ENCODE results near the gene ZNF79.

Gene ZNF79

DNA sequence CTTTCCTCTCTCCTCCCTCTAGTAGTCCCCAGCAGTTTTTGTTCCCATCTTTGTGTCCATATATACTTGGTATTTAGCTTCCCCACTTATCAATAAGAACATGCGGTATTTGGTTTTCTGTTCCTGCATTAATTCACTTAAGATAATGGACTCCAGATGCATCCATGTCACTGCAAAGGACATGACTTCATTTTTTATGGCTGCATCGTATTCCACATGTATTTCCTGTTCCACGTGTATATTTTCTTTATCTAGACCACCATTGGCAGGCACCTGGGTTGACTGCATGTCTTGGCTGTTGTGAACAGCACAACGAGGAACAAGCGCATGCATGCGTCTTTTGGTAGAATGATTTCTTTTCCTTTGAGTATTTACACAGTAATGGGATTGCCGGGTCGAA, 6.2 kb downstream of the ZNF79 start:
- no peak for DNase-seq

DNA sequence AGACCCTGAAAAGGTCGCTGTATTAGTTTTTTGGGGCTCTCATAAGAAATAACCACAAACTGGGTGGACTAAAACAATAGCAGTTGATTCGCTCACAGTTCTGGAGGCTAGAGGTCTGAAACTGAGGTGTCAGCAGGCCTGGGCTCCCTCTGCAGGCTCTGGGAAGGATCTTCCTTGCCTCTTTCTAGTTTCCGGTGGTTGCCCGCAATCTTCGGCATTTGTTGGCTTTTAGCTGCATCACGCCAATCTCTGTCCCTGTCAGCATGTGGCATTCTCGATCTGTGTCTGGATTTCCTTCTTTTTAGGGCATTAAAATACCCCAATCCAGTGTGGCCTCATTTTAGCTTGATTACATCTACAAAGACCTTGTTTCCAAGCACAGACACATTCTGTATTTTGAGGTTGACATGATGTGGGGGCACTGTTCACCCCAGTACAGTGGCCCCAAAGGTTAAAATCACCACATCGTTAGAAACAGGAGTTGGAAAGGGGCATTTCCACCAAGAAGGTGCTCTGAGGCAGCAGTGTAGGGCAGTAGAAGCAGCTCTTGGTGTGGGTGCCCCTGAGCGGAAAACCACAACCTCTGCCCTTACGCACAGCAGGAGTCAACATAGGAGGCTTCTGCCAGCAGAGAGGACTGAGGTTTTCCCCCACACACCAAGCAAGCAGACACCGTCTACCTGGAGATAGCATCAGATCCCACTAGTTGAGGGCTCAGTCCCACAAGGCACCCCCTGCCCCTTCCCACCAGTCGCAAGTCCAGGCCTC, 13.5 kb downstream of the ZNF79 start:
- DNase-seq = no peak

DNA sequence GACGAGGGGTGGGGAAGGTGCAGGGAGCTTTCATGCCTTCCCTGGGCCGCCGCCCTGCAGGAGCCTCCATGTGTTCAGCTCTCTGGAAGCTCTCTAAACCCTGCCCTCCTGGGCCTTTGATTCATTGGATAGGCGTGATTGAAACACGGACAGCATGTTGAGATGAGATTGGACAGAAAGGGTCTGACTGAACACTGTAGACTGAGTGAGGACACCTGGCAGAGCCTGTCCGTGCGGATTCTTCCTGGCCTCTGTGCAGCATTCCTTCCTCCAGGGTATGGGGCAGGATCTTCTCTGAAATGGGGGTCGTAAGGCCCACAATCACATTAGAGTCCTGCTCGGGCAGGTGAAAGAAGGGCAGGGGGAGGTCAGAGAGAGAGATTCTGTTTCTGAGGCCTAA, 14.2 kb downstream of the ZNF79 start:
- no peak for DNase-seq

DNA sequence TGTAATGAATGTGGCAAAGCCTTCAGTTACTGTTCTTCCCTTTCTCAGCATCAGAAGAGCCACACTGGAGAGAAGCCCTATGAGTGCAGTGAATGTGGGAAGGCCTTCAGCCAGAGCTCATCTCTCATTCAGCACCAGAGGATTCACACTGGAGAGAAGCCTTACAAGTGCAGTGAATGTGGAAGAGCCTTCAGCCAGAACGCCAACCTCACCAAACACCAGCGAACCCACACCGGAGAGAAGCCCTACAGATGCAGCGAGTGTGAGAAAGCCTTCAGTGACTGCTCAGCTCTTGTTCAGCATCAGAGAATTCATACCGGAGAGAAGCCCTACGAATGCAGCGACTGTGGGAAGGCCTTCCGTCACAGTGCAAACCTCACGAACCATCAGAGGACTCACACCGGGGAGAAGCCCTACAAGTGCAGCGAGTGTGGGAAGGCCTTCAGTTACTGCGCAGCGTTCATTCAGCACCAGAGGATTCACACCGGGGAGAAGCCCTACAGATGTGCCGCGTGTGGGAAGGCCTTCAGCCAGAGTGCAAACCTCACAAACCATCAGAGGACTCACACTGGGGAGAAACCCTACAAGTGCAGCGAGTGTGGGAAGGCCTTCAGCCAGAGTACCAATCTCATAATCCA, 20.2 kb downstream of the ZNF79 start:
- no peak for DNase-seq

DNA sequence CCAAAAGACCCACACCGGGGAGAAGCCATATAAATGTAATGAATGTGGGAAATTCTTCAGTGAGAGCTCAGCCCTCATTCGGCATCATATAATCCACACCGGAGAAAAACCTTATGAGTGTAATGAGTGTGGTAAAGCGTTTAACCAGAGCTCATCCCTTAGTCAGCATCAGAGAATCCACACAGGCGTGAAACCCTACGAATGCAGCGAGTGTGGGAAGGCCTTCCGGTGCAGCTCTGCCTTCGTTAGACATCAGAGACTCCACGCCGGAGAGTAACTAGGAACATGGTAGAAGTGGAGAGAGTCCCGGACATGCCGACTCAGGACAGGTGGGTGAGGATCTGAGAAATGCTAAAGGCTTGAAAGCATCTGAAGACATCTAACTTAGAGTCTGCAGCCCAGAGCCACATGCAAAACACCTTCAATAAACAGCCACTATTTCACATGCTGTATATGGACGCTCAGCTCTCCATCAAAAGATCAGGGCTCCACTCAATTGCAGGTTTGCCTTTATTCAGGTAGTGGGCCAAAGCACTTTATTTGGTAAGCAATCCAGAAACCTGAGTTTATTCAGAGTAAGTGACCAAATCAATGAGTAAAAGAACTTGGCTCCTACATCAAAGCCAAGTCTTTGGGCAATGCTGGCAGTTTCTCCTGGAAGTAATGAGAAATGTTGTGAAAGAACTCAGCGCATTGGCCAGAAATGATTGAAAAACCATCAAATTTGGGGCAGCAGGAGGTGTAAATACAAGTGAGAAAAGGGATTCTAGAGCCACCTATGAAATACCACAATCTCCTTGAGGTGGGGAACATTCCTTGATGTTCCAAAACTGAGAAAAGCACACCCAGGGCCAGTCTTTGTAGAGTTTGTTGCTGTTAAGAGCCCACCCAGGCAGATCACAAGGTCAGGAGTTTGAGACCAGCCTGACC, 21.0 kb downstream of the ZNF79 start:
- no peak for DNase-seq

DNA sequence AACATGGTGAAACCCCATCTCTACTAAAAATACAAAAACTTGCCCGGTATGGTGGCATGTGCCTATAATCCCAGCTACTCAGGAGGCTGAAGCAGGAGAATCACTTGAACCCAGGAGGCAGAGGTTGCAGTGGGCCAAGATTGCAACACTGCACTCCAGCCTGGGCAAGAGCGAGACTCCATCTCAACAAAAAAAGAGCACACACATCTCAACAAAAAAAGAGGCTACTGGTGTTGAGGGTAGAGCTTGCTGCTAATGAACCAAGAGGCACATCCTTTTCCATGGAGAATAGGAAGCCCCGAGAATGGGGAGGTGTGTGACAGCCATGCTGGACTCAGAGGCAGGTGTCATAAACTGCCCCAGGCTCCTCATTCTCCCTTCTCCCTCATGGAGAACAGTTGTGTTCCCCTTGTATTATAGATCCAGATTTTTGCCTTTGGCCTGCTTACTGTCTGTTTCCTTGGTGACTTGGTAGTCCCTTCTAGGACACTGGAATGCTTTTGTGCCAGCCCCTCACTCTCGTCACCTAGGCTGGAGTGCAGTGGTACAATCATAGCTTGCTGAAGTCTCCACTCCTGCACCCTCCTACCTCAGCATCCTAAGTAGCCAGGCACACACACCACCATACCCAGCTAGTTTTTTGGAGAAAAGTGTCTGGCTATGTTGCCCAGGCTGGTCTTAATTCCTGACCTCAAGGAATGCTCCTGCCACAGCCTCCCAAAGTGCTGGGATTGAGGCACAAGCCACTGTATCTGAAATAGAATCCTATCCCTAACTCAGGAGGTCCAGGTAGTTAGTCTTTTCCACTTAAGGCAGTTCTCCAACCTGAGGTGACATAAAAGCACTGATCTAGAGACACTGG, 21.9 kb downstream of the ZNF79 start:
- DNase-seq = no peak

DNA sequence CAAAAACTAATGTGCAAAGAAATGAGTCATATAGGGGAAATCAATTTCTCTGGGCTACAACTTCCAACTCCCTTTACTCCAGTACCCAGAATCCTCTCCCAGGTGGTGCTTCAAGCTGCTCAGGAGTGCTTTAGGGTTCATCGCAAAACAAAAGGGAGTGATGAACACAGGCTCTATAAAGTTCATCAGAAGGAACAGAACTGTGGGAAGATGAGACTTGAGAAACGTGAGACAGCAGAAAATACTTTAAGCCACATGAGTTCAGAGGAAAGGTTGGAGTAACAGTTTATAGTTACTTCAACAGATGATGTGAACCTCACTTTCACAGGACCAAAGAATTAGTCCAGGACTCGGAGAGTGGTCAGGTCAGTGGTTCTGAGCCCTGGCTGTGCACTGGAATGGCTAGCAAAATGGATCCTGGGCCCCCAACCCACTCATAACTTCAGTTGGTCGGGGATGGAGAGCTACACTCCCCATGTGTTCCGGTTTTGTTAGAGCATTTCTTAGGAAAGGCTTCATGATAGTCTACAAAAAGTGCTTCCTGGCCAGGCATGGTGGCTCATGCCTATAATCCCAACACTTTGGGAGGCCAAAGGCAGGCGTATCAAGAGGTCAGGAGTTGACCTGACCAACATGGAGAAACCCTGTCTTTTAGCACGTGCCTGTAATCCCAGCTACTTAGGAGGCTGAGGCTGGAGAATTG, 22.7 kb downstream of the ZNF79 start:
- no peak for DNase-seq

DNA sequence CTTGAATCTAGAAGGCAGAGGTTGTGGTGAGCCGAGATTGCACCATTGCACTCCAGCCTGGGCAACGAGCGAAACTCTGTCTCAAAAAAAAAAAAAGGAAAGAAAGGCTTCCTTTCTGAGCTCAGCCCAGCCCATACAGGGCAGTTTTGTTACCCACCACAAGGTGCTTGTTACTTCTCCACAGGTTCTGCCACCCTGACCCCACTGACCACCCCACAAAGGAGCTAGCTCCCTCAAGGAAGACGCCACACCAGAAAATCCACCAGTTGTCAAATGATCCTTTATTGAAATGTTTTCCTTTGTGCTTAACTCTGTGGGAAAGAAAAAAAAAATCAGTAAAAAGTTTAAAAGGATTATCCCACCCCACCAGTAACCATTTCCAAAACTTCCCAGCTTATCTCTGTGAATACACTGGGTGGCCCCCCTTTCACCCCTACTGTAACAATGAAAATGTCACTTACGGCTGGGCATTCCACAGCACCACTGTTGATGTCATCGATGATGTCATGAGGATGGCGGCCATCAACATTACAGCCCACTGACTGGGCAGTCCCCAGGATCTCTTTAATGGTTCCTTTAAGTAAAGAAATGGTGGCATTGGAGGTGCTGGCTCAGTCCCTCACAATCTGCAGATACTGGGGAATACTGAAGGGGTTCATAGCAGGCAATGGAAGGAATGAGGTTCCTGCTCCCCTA, 23.4 kb downstream of the ZNF79 start:
- DNase-seq = no peak

GRCh38 chr9:127448112-127448805, 24.1 kb downstream of the ZNF79 start:
- DNase-seq = no peak

- no peak for DNase-seq
These were observed 25.3 kb downstream of the ZNF79 start for GRCh38 chr9:127449332-127449966.

DNA sequence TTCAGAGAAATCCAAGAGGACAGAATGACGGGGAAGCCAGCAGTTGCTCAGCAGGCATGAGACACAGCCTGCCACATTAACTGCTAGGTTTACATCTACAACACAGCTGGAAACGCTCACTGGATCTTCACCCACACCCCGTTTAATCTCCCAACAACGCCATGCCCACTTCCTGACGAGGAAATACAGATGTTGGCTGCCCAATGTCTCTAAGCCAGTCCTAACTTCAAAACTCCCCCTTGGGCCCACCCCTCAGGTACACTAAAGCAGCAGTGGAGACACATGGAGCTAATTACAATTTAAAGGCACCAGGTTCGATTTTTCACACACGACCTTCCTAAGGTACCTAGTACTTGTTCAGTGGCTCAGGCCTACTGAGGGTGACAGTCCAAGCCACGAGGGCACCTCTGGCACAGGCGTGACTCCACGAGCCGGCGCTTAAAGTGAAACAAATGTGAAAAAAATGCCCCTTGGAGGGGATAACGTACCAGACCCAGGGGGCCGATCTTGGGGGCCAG, 26.1 kb downstream of the ZNF79 start:
- no peak for DNase-seq

- peak; percentile 100 for DNase-seq
These were observed 26.8 kb downstream of the ZNF79 start, which contains the start of the genes LRSAM1 and RPL12 for GRCh38 chr9:127450830-127451607. LRSAM1 (plus strand) TSS chr9:127451510; CDS start chr9:127454528, 3,018 bp downstream. RPL12 (minus strand) TSS chr9:127451406; CDS start chr9:127451317, 89 bp downstream.

DNA sequence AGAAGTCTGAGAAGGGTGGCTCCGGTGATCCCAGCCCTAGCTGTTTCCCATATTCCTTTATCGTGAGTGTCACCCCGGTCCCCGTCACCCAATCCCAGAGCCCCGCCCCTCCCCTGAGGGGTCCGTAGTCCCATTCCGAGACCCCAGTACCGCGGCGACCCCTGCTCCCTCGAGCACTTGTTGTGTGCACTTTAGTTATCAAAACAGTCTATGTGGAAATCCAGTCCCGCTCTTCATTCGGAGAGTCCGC, 27.4 kb downstream of the ZNF79 start:
- DNase-seq = no peak

GRCh38 chr9:127451858-127452656, 27.9 kb downstream of the ZNF79 start:
- DNase-seq = no peak

GRCh38 chr9:127452691-127453090, 28.5 kb downstream of the ZNF79 start:
- no peak for DNase-seq

DNA sequence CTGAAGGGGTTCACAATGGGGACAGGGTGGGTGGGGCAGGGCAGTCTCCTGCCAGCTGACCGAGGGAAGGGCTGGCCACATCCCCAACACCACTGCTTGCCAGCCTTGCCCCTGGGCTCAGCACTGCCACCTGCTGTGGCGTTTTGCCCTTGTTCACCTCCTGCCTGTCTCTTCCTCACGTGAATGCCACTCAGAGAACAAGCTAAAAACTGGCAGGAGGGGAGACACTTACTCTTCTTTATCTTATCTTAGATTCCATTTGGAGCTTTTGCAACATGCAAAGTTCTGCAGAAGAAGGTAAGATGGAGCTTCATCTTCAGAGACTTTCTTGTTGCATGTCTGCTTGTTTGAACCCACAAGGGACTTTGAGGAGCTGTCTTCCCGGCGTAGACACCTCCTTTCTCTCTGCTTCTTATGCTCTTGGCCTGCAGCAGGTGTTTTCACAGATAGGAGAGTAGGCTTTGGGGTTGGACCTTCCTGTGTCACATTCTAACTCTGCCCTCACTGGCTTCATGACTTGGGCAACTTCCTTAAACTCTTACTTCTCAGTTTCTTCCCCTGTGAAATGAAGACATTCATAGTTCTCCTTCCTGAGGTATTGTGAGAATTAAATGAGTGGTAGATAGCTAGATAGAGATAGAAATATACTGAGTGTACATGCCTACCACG, 31.3 kb downstream of the ZNF79 start:
- no peak for DNase-seq

DNA sequence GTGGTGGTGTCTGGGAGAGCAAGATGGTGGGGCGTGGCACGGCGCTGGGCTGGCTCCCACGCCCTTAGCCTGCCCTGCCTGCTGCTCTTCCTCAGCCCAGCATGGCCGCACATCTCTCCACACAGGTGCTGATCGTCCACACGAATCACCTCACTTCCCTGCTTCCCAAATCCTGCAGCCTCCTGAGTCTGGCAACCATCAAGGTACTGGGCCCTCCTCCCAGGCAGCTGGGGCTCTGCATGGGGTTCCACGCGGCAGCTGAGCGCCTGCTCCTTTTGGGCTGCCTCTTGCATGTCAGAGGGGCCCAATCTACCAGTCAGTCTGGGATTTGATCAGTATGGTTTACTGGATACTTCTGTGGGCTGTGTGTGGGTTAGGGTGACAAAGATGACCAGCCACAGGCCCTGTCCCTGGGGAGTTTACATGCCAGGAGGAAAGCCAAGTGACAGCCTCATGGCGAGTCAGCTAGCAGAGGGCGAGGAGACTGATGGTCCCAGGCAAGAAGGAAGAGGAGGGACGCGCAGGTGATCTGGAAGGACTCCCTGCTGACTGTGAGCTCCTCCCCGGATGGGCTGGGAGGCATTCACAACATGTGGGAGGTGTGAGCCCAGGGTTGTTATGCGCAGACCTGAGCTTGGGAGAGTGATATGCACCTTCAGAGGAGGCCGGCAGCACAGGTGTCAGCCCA, 33.2 kb downstream of the ZNF79 start:
- no peak for DNase-seq
